WTC11 (cell line): ENCODE measurements around the gene CELF2. TPM values are rescaled to one million over a fixed set of nuclear protein-coding genes. Genes with fewer than 3 reads are reported as not detected.

Experiments
- ATAC-seq: fragments of 200-7000 bp; cut with Tn5 transposase; 2 replicates; pipeline ENCODE4 v1.10.0; 2021; ENCODE audit warnings: mild to moderate bottlenecking, moderate library complexity
- CTCF ChIA-PET: fragments of 300-600 bp; sonication (Branson Sonifier 250); formaldehyde crosslinking; loops from one replicate; lab custom pipeline; 2021; ENCODE audit warnings: antibody characterized with exemption; lab: Charles Lee
- POLR2A ChIA-PET: fragments of 350-600 bp; sonication (Branson Sonifier 250); formaldehyde crosslinking; loops from one replicate; lab custom pipeline; 2021; ENCODE audit warnings: antibody characterized with exemption; lab: Charles Lee
- DNase-seq: peaks from one replicate; pipeline ENCODE4 v3.0.0; 2021; ENCODE audit warnings: low spot score
- H3K27ac Mint-ChIP-seq: 2 replicates; pipeline ENCODE4 v1.8.0; 2021; ENCODE audit warnings: mixed read lengths
- H3K27me3 Mint-ChIP-seq: 2 replicates; pipeline ENCODE4 v1.8.0; 2021; ENCODE audit warnings: low read depth, mild to moderate bottlenecking, moderate library complexity, mixed read lengths
- H3K36me3 Mint-ChIP-seq: 2 replicates; pipeline ENCODE4 v1.8.0; 2021; ENCODE audit warnings: mixed read lengths
- H3K4me1 Mint-ChIP-seq: 2 replicates; pipeline ENCODE4 v1.8.0; 2022; ENCODE audit warnings: mixed read lengths
- H3K4me3 Mint-ChIP-seq: 2 replicates; pipeline ENCODE4 v1.8.0; 2021; ENCODE audit warnings: mild to moderate bottlenecking, moderate library complexity, mixed read lengths
- H3K9me3 Mint-ChIP-seq: 2 replicates; pipeline ENCODE4 v1.8.0; 2021; ENCODE audit warnings: mixed read lengths
- ESRRA ChIP-seq: sonication (generic); formaldehyde crosslinking; IDR thresholded peaks from 2 replicates; pipeline ENCODE4 v1.8.1; 2022; ENCODE audit warnings: mild to moderate bottlenecking, missing genetic modification reagents, borderline replicate concordance
- ETV6 ChIP-seq: sonication (generic); formaldehyde crosslinking; IDR thresholded peaks from 2 replicates; pipeline ENCODE4 v1.8.1; 2022; ENCODE audit warnings: mild to moderate bottlenecking, missing genetic modification reagents
- FOXJ3 ChIP-seq: sonication (generic); formaldehyde crosslinking; IDR thresholded peaks from 2 replicates; pipeline ENCODE4 v1.9.0; 2021; ENCODE audit warnings: missing genetic modification reagents, mild to moderate bottlenecking, borderline replicate concordance
- GRHL2 ChIP-seq: fragments of 250-450 bp; sonication (Bioruptor Pico); IDR thresholded peaks from 2 replicates; pipeline ENCODE4 v1.8.0; 2022; ENCODE audit warnings: mild to moderate bottlenecking, moderate library complexity; ENCODE audit not compliant: insufficient replicate concordance, severe bottlenecking
- GTF2I ChIP-seq: fragments of 250-450 bp; sonication (Bioruptor Pico); conservative IDR thresholded peaks from 2 replicates; pipeline ENCODE4 v1.4.0; 2021; ENCODE audit warnings: mild to moderate bottlenecking
- MAX ChIP-seq: sonication (generic); formaldehyde crosslinking; IDR thresholded peaks from 2 replicates; pipeline ENCODE4 v1.8.0; 2022; ENCODE audit warnings: mild to moderate bottlenecking, missing genetic modification reagents
- NFATC4 ChIP-seq: fragments of 250-450 bp; sonication (Bioruptor Pico); IDR thresholded peaks from 2 replicates; pipeline ENCODE4 v1.9.0; 2021; ENCODE audit warnings: mild to moderate bottlenecking
- NFE2L1 ChIP-seq: sonication (generic); formaldehyde crosslinking; IDR thresholded peaks from 2 replicates; pipeline ENCODE4 v1.8.1; 2023; ENCODE audit warnings: missing genetic modification reagents
- NR1H2 ChIP-seq: sonication (generic); formaldehyde crosslinking; IDR thresholded peaks from 2 replicates; pipeline ENCODE4 v1.9.0; 2021; ENCODE audit warnings: mild to moderate bottlenecking, moderate library complexity, missing genetic modification reagents
- NR2C2 ChIP-seq: sonication (generic); formaldehyde crosslinking; IDR thresholded peaks from 2 replicates; pipeline ENCODE4 v1.8.0; 2022; ENCODE audit warnings: mild to moderate bottlenecking, missing genetic modification reagents
- NR3C1 ChIP-seq: sonication (generic); formaldehyde crosslinking; conservative IDR thresholded peaks from 2 replicates; pipeline ENCODE4 v1.8.1; 2023; ENCODE audit warnings: low read depth, mild to moderate bottlenecking, missing genetic modification reagents
- RORB ChIP-seq: fragments of 250-450 bp; sonication (Bioruptor Pico); IDR thresholded peaks from 2 replicates; pipeline ENCODE4 v1.9.0; 2021; ENCODE audit warnings: mild to moderate bottlenecking
- SP1 ChIP-seq: sonication (generic); formaldehyde crosslinking; conservative IDR thresholded peaks from 2 replicates; pipeline ENCODE4 v1.8.1; 2022; ENCODE audit warnings: missing genetic modification reagents
- TEAD4 ChIP-seq: sonication (generic); formaldehyde crosslinking; IDR thresholded peaks from 2 replicates; pipeline ENCODE4 v1.8.0; 2022; ENCODE audit warnings: mild to moderate bottlenecking, missing genetic modification reagents
- USF1 ChIP-seq: sonication (generic); formaldehyde crosslinking; IDR thresholded peaks from 2 replicates; pipeline ENCODE4 v1.8.0; 2022; ENCODE audit warnings: mild to moderate bottlenecking, missing genetic modification reagents
- ZMAT4 ChIP-seq: fragments of 250-450 bp; sonication (Bioruptor Pico); IDR thresholded peaks from 2 replicates; pipeline ENCODE4 v1.9.0; 2021; ENCODE audit warnings: mild to moderate bottlenecking
- ZNF263 ChIP-seq: sonication (generic); formaldehyde crosslinking; IDR thresholded peaks from 2 replicates; pipeline ENCODE4 v1.8.1; 2022; ENCODE audit warnings: low read depth, mild to moderate bottlenecking, moderate library complexity, missing genetic modification reagents
- ZNF396 ChIP-seq: fragments of 250-450 bp; sonication (Bioruptor Pico); IDR thresholded peaks from 2 replicates; pipeline ENCODE4 v1.8.0; 2021; ENCODE audit warnings: mild to moderate bottlenecking, moderate library complexity, borderline replicate concordance
- ZNF423 ChIP-seq: fragments of 250-450 bp; sonication (Bioruptor Pico); IDR thresholded peaks from 2 replicates; pipeline ENCODE4 v2.1.2; 2022; ENCODE audit warnings: mild to moderate bottlenecking, moderate library complexity
- ZNF425 ChIP-seq: fragments of 250-450 bp; sonication (Bioruptor Pico); conservative IDR thresholded peaks from 2 replicates; pipeline ENCODE4 v1.9.0; 2021; ENCODE audit warnings: mild to moderate bottlenecking
- total RNA-seq: library from RNA; stranded (reverse); gene quantifications from 3 replicates; pipeline ENCODE4 v1.2.3, GENCODE V29; 2021

The CELF2 gene
- total RNA-seq, 1 experiment from 2014 or later, result 24.6 TPM

GRCh38 chr10:11353006-11353896 lies 335.6 kb downstream of the CELF2 start:
- Mint-ChIP-seq H3K9me3 (peaks cover 32% of the 10 kb centered on the region), H3K36me3 (peaks cover 7% of the 10 kb centered on the region; the same call in 1 of the 2 replicates), H3K27me3 (no peaks in the 10 kb centered on the region; the same call in 1 of the 2 replicates), H3K4me1 (no peaks in the 10 kb centered on the region)
- ATAC-seq (peak; percentile 43), DNase-seq (no peak)
- POLR2A ChIA-PET, result no interaction called here
- CTCF ChIA-PET, result no interaction called here
- TF ChIP-seq TEAD4 (CRISPR knock-in tag) (no peak), NFATC4 (no peak), ZNF423 (no peak), NFE2L1 (no peak), NR2C2 (CRISPR knock-in tag) (0 out of 2 replicates have a peak, but pooled peaks have one; percentile 40), ESRRA (no peak)
- TF ChIP-seq, all 79 proteins: peak for 1
- Mint-ChIP-seq H3K4me3 (no peak overlapping the region), H3K27ac (no peak overlapping the region)

GRCh38 chr10:11354823-11355222 lies 337.2 kb downstream of the CELF2 start:
- H3K36me3 Mint-ChIP-seq, result peaks cover 14% of the 10 kb centered on the region
- CTCF ChIA-PET, result no interaction called here
- no peak for DNase-seq
- H3K27ac Mint-ChIP-seq, result no peak overlapping the region
- H3K4me3 Mint-ChIP-seq, result no peak overlapping the region
- H3K27me3 Mint-ChIP-seq, result no peaks in the 10 kb centered on the region; the same call in none of the 2 replicates
- TF ChIP-seq GTF2I (no peak), NR3C1 (CRISPR knock-in tag) (no peak), USF1 (CRISPR knock-in tag) (no peak)
- TF ChIP-seq, all 79 proteins: peak for 0
- peaks cover 41% of the 10 kb centered on the region for H3K9me3 Mint-ChIP-seq
- H3K4me1 Mint-ChIP-seq, result no peaks in the 10 kb centered on the region
- no peak for ATAC-seq
- POLR2A ChIA-PET, result no interaction called here

- Mint-ChIP-seq H3K4me1 (no peaks in the 10 kb centered on the region), H3K36me3 (peaks cover 14% of the 10 kb centered on the region), H3K27me3 (no peaks in the 10 kb centered on the region; the same call in none of the 2 replicates), H3K9me3 (peaks cover 41% of the 10 kb centered on the region), H3K27ac (no peak overlapping the region), H3K4me3 (no peak overlapping the region)
- CTCF ChIA-PET, result no interaction called here
- ATAC-seq, result peak; percentile 46
- POLR2A ChIA-PET, result no interaction called here
- TF ChIP-seq ESRRA (no peak), FOXJ3 (CRISPR knock-in tag) (no peak), RORB (CRISPR knock-in tag) (no peak), ETV6 (CRISPR knock-in tag) (no peak), GRHL2 (CRISPR knock-in tag) (no peak), NFE2L1 (no peak), TEAD4 (CRISPR knock-in tag) (no peak), MAX (CRISPR knock-in tag) (no peak), NR1H2 (CRISPR knock-in tag) (no peak), ZNF396 (no peak), ZNF263 (CRISPR knock-in tag) (no peak), ZMAT4 (CRISPR knock-in tag) (no peak), SP1 (no peak), ZNF425 (CRISPR knock-in tag) (no peak)
- no peak for DNase-seq
Measured at GRCh38 chr10:11355592-11355991, 337.9 kb downstream of the CELF2 start.
